Retinal pigment epithelial cell (primary cell): ENCODE results near the gene GARNL3.

ENCODE experiments used
- DNase-seq: peaks from one replicate; pipeline ENCODE4 v3.0.0-alpha.2; 2010; ENCODE audit warnings: low read depth
- H3K4me3 ChIP-seq: 2 replicates; pipeline ENCODE4 v1.5.1; 2011; ENCODE audit warnings: mild to moderate bottlenecking, low read length, control low read depth, moderate library complexity
- TF ChIP-seq, protein P1 (sequence below): conservative IDR thresholded peaks from 2 replicates; pipeline ENCODE4 v1.5.1; 2011; ENCODE audit warnings: low read depth, low read length, control low read depth, inconsistent platforms

The GARNL3 gene

DNA sequence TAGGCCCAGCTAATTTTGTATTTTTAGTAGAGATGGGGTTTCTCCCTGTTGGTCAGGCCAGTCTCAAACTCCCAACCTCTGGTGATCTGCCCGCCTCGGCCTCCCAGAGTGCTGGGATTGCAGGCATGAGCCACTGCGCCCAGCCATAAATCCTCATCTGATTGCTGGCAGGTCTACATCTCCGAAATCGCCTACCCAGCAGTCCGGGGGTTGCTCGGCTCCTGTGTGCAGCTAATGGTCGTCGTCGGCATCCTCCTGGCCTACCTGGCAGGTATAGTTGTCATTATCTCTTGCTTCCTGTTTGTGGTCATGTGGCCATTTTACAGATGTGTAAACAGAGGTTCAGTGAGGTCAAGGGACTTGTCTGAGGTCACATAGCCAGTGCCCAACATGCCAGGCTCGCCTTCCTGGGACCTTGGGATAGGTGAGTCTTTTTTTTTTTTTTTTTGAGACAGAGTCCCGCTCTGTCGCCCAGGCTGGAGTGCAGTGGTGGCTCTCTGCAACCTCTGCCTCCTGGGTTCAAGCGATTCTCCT lies 135.2 kb downstream of the GARNL3 start:
- TF ChIP-seq, protein P1, sequence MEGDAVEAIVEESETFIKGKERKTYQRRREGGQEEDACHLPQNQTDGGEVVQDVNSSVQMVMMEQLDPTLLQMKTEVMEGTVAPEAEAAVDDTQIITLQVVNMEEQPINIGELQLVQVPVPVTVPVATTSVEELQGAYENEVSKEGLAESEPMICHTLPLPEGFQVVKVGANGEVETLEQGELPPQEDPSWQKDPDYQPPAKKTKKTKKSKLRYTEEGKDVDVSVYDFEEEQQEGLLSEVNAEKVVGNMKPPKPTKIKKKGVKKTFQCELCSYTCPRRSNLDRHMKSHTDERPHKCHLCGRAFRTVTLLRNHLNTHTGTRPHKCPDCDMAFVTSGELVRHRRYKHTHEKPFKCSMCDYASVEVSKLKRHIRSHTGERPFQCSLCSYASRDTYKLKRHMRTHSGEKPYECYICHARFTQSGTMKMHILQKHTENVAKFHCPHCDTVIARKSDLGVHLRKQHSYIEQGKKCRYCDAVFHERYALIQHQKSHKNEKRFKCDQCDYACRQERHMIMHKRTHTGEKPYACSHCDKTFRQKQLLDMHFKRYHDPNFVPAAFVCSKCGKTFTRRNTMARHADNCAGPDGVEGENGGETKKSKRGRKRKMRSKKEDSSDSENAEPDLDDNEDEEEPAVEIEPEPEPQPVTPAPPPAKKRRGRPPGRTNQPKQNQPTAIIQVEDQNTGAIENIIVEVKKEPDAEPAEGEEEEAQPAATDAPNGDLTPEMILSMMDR = no peak
- no peak for DNase-seq
- no peak overlapping the region for H3K4me3 ChIP-seq

DNA sequence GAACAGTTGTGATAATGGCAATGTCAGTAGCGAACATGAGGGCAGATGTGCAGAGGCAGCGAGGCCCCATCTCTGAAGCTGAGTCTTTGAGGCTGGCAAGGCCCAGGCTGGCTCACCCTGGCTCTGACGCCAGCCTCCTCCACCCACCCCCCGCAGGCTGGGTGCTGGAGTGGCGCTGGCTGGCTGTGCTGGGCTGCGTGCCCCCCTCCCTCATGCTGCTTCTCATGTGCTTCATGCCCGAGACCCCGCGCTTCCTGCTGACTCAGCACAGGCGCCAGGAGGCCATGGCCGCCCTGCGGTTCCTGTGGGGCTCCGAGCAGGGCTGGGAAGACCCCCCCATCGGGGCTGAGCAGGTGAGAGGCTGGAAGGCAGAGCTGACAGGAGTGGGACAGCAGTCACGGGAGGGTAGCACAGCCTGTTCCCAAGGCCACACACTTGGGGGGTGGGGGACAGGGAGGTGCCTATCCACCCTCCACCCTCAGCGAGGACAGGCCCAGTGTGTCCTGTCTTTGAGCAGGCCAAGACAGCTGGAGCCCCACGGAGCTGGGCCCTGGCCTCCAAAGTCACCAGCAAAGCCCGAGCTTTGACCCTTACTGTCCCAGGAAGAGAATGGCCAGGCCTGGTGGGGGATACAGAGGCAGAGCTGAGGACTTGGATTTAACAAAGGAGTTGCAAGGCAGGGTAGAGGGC lies 138.0 kb downstream of the GARNL3 start:
- no peak for DNase-seq
- H3K4me3 ChIP-seq = no peak overlapping the region
- TF ChIP-seq, protein P1 = no peak

DNA sequence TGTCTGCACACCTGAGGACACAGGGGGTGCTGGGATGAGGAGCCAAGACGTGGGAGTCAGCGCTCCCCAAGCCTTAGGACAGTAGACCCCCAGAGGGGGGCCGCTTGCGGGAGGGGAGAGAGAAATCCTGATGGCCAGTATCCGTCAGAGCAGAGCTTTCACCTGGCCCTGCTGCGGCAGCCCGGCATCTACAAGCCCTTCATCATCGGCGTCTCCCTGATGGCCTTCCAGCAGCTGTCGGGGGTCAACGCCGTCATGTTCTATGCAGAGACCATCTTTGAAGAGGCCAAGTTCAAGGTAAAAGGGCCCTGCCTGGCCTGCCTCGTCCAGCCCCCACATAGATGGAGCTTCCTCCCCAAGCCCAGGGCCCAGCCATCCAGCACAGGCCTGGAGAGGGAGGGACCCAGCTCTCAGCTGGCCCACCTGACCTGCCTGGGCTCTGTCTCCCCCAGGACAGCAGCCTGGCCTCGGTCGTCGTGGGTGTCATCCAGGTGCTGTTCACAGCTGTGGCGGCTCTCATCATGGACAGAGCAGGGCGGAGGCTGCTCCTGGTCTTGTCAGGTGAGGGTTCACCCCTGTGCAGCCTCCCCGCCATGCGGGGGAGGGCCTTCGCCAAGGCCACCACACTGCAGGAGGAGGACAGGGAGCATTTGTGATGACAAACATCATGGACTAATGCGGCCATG lies 139.1 kb downstream of the GARNL3 start:
- H3K4me3 ChIP-seq = no peak overlapping the region
- TF ChIP-seq, protein P1 = no peak
- DNase-seq = no peak

DNA sequence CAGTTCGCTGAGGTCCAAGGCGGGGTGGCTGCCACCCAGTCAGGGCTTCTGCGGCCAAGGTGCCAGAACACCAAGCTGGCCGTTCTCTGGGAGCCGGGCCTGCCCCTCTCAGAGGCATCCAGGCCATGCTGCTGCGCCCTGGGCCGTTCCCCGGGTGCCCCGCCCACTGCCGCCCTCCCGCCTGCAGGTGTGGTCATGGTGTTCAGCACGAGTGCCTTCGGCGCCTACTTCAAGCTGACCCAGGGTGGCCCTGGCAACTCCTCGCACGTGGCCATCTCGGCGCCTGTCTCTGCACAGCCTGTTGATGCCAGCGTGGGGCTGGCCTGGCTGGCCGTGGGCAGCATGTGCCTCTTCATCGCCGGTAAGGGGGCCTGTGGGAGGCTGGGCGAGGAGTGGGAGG lies 140.1 kb downstream of the GARNL3 start:
- TF ChIP-seq, protein P1 = no peak
- DNase-seq = no peak
- H3K4me3 ChIP-seq = no peak overlapping the region

DNA sequence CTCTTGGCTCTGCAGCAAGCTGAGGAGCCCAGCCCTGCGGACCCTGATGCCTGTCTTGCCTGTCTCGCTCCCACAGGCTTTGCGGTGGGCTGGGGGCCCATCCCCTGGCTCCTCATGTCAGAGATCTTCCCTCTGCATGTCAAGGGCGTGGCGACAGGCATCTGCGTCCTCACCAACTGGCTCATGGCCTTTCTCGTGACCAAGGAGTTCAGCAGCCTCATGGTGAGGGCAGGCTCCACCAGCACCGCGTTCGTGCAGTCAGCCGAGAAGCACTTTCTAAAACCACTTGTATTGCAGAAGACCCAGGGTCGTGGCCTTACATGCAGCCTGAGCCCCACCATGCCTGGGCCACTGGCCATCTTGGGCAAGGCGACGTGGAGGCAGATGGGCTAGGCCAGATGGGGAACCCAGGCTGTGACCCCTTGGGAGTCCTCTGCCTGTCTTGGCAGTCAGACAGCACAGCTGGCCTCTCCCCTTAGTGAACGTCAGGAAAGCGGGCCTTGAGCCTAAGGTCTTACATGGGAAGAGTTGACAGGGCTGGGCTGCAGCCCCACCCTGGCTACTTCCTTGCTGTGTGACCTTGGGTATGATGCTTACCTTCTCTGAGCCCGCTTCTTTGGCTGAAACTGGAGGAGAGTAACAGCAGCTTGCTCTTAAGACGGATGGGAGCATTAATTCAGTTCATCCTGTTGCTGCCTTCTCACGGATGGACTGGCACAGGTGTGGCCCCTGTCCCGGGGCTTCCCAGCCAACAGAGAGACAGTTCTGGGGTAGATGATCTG lies 141.0 kb downstream of the GARNL3 start:
- TF ChIP-seq, protein P1 = no peak
- H3K4me3 ChIP-seq = no peak overlapping the region
- DNase-seq = no peak

DNA sequence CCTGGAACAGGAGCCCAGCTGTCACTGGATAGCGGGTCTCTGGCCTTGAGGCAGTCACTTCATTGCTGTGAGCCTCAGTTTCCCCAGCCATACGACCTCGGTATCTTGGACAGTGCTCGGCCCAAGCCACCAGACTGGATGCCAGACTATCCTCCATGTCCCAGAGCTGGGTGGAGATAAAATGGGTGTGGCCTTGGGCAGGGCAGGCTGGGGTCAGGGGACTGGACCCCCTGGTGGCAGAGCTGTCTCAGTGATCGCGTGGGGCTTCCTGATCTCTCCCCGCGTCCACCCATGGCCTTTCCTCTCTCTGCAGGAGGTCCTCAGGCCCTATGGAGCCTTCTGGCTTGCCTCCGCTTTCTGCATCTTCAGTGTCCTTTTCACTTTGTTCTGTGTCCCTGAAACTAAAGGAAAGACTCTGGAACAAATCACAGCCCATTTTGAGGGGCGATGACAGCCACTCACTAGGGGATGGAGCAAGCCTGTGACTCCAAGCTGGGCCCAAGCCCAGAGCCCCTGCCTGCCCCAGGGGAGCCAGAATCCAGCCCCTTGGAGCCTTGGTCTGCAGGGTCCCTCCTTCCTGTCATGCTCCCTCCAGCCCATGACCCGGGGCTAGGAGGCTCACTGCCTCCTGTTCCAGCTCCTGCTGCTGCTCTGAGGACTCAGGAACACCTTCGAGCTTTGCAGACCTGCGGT lies 142.4 kb downstream of the GARNL3 start:
- no peak for DNase-seq
- no peak overlapping the region for H3K4me3 ChIP-seq
- TF ChIP-seq, protein P1 = no peak
